Measurements from ENCODE around the gene IL21R.
A peak's percentile ranks its signal among the peaks of the same experiment; 100 is the strongest.

IL21R gene

GRCh38 chr16:27413956-27414355, 12.0 kb downstream of the IL21R start:
- Mint-ChIP-seq H3K27ac (peak overlapping the region; percentile 42), H3K4me3 (peak overlapping the region; percentile 60 to 66), H3K9me3 (peaks cover 8 to 14% of the 10 kb centered on the region in 2 donors), H3K27me3 (no peaks in the 10 kb centered on the region), H3K36me3 (peaks cover 58 to 81% of the 10 kb centered on the region in 2 donors), H3K4me1 (peaks cover 38 to 70% of the 10 kb centered on the region in 2 donors)
- no peak for DNase-seq
- ATAC-seq (replicated peaks) = no peak

DNA sequence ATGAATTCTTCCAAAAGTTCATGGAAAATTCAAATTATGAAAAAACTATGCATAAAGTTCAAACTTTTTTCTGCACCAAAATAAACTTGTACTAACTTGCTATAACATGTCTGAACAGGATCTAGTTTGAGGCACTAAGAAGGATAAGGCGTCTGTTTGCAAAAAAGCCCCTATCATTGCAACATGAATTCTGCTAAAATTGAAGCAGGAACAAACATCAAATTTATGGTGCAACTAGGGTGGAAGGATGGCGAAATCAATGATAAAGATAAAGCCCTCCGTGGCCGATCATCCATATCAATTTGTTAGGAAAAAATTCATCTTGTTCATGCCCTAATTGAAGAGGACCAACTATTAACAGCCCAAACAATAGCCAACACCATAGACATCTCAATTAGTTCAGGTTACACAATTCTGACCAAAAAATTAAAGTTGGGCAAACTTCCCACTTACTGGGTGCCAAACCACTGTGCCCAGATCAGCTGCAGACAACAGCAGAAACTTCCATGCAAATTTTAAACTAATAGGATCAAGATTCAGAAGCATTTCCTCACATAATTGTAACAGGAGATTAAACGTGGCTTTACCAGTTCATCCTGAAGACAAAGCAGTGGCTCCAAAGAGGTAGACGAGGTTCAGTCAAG, 12.9 kb downstream of the IL21R start:
- ATAC-seq (replicated peaks) (no peak), DNase-seq (no peak)
- Mint-ChIP-seq H3K9me3 (peaks cover 10 to 14% of the 10 kb centered on the region in 2 donors), H3K4me3 (peak overlapping the region in 1 of 2 donors; percentile 29), H3K36me3 (peaks cover 65 to 83% of the 10 kb centered on the region in 2 donors), H3K27me3 (no peaks in the 10 kb centered on the region), H3K27ac (no peak overlapping the region), H3K4me1 (peaks cover 41 to 76% of the 10 kb centered on the region in 2 donors)

DNA sequence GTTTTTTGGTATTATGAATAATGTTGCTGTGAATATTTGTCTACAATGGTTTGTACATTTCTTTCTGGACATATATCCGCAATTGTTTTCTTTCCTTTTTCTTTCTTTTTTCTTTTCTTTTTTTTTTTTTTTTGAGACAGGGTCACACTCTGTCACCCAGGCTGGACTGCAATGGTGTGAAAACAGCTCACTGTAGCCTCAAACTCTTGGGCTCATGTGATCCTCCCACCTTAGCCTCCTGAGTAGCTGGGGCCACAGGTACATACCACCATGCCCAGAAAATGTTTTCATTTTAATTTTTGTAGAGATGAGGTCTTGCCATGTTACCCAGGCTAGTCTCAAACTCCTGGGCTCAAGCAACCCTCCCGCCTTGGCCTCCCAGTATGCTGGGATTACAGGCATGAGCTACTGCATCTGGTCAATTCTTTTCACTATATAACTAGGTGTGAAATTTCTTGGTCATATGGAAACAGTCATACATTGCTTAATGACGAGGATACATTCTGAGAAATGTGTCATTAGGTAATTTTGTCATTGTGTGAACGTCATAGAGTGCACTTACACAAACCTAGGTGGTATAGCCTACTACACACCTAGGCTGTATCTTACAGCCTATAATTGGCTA, 15.2 kb downstream of the IL21R start:
- Mint-ChIP-seq H3K9me3 (peaks cover 11 to 15% of the 10 kb centered on the region in 2 donors), H3K4me1 (peaks cover 36 to 66% of the 10 kb centered on the region in 2 donors), H3K4me3 (no peak overlapping the region), H3K36me3 (peaks cover 66 to 80% of the 10 kb centered on the region in 2 donors), H3K27ac (peak overlapping the region; percentile 85), H3K27me3 (no peaks in the 10 kb centered on the region)
- no peak for DNase-seq
- peak in 1 of 2 donors; percentile 31 for ATAC-seq (replicated peaks)

- Mint-ChIP-seq H3K9me3 (peaks cover 9 to 10% of the 10 kb centered on the region in 2 donors), H3K4me1 (peaks cover 38 to 61% of the 10 kb centered on the region in 2 donors), H3K27ac (peak overlapping the region; percentile 42), H3K4me3 (peak overlapping the region; percentile 5 to 34), H3K27me3 (no peaks in the 10 kb centered on the region), H3K36me3 (peaks cover 72 to 79% of the 10 kb centered on the region in 2 donors)
- no peak for ATAC-seq (replicated peaks)
- DNase-seq = no peak
These were observed 20.2 kb downstream of the IL21R start for GRCh38 chr16:27421961-27422740.

DNA sequence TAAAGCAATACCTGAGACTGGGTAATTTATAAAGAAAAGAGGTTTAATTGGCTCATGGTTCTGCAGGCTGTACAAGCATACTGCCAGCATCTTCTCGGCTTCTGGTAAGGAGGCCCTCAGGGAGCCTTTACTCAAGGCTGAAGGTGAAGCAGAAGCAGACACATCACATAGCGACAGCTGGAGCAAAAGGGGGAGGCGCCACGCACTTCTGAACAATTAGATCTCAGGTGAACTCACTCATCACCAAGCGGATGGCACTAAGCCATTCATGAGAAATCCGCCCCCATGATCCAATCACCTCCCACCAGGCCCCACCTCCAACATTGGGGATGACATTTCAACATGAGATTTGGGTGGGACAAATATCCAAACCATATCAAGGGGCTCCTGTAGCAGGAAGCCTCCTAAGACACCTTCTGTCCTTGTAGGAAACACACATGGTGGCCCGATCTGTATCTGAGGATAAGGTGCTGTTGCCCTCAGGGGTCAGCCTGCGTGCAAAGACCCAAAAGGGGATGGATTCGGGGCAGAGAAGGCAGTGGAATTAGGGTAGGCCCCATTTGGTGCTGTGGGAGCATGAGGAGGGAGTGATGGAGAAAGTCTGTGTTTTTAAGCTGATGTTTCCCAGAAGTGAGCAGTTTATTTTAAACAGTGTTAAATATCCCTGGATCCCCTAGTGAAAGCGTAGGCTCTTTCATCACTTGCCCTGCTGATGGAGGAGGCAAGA, 23.0 kb downstream of the IL21R start:
- Mint-ChIP-seq H3K9me3 (peaks cover 9% of the 10 kb centered on the region in 2 donors), H3K4me1 (peaks cover 52 to 79% of the 10 kb centered on the region in 2 donors), H3K27ac (peak overlapping the region; percentile 95), H3K27me3 (no peaks in the 10 kb centered on the region), H3K36me3 (peaks cover 70 to 86% of the 10 kb centered on the region in 2 donors), H3K4me3 (peak overlapping the region; percentile 12 to 45)
- DNase-seq = no peak
- ATAC-seq (replicated peaks) = no peak

DNA sequence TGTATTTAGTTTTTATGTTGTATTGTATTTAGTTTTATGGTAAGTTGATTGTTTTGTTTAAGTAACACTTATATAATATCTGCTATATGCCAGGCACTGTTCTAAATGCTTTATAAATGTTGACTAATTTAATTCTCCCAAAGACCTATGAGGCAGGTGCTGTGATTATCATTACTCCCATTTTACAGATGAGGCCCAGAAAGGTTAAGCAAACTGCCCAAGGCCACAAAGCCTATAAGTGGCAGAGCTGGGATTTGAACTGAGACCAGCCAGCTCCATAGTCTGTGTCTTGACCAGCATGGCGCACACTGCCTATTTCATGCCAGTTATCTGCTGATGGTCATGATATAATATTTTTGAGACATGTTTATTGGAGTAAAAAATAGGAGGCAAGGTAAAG, 24.0 kb downstream of the IL21R start:
- H3K36me3 Mint-ChIP-seq = peaks cover 72 to 87% of the 10 kb centered on the region in 2 donors

GRCh38 chr16:27426423-27427408, 24.7 kb downstream of the IL21R start:
- no peaks in the 10 kb centered on the region for H3K27me3 Mint-ChIP-seq
- H3K4me1 Mint-ChIP-seq = peaks cover 59 to 90% of the 10 kb centered on the region in 2 donors
- DNase-seq (peak; percentile 77), ATAC-seq (replicated peaks) (peak; percentile 82 to 87)
- H3K36me3 Mint-ChIP-seq = peaks cover 73 to 89% of the 10 kb centered on the region in 2 donors
- peak overlapping the region; percentile 37 to 55 for H3K4me3 Mint-ChIP-seq
- H3K9me3 Mint-ChIP-seq = peaks cover 4 to 5% of the 10 kb centered on the region in 2 donors
- H3K27ac Mint-ChIP-seq = peak overlapping the region; percentile 95

More for the DNA sequence above, 24.0 kb downstream of the IL21R start:
- H3K27ac Mint-ChIP-seq = peak overlapping the region; percentile 95
- H3K27me3 Mint-ChIP-seq = no peaks in the 10 kb centered on the region
- no peak for ATAC-seq (replicated peaks)
- peaks cover 56 to 83% of the 10 kb centered on the region in 2 donors for H3K4me1 Mint-ChIP-seq
- peaks cover 5 to 6% of the 10 kb centered on the region in 2 donors for H3K9me3 Mint-ChIP-seq
- no peak for DNase-seq
- peak overlapping the region in 1 of 2 donors; percentile 37 for H3K4me3 Mint-ChIP-seq

DNA sequence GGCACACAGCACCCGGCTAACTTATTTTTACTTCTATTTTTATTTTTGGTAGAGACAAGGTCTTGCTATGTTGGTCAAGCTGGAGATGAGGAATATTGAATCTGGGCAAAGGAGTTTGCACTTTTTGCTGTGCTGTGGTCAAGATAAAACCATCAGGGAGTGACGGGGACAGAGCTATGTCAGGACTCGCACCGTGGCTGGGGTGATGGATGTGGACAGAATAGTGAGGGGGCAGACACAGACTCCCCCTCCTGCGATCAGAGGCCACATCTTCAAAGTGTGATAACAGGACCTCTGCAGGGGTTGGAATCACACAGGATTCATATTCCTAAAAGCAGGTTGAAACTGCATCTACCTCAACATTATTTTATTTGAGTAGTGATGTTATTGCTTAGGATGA, 25.6 kb downstream of the IL21R start:
- Mint-ChIP-seq H3K4me3 (peak overlapping the region; percentile 23 to 55), H3K36me3 (peaks cover 73 to 89% of the 10 kb centered on the region in 2 donors), H3K9me3 (no peaks in the 10 kb centered on the region), H3K27me3 (no peaks in the 10 kb centered on the region), H3K4me1 (peaks cover 65 to 93% of the 10 kb centered on the region in 2 donors), H3K27ac (peak overlapping the region; percentile 95)
- ATAC-seq (replicated peaks) = no peak
- no peak for DNase-seq

- ATAC-seq (replicated peaks) (no peak), DNase-seq (no peak)
- Mint-ChIP-seq H3K9me3 (no peaks in the 10 kb centered on the region), H3K4me1 (peaks cover 72 to 99% of the 10 kb centered on the region in 2 donors), H3K27me3 (no peaks in the 10 kb centered on the region), H3K36me3 (peaks cover 75 to 90% of the 10 kb centered on the region in 2 donors), H3K4me3 (peak overlapping the region; percentile 25 to 41), H3K27ac (peak overlapping the region; percentile 79)
These were observed 26.2 kb downstream of the IL21R start for GRCh38 chr16:27428026-27428785.

- ATAC-seq (replicated peaks) (no peak), DNase-seq (no peak)
- H3K9me3 Mint-ChIP-seq = no peaks in the 10 kb centered on the region
- peaks cover 71 to 91% of the 10 kb centered on the region in 2 donors for H3K36me3 Mint-ChIP-seq
- peak overlapping the region; percentile 31 to 67 for H3K4me3 Mint-ChIP-seq
- peaks cover 76 to 97% of the 10 kb centered on the region in 2 donors for H3K4me1 Mint-ChIP-seq
- H3K27ac Mint-ChIP-seq = peak overlapping the region; percentile 93
- no peaks in the 10 kb centered on the region for H3K27me3 Mint-ChIP-seq
These were observed 27.4 kb downstream of the IL21R start for GRCh38 chr16:27429330-27429871.

DNA sequence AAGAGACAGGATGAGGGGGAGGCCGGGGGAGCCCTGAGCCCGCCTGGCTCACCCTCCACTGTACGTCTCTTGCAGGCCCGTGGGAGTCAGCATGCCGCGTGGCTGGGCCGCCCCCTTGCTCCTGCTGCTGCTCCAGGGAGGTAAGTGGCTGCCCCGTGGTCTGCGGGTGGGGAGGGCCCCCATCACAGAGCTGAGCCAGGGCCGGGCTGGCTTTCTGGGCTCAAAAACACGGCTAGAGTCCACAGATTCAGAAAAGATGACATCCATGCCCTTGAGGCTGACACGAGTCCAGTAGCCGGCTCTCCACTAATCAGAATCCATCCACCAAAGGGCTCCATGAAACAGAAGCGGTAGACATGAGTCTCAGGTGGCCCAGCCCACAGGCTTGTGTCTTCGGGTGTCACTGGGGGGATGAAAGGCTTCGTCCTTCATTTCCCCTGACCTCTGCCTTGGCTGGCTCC, 28.0 kb downstream of the IL21R start:
- DNase-seq (no peak), ATAC-seq (replicated peaks) (no peak)
- H3K36me3 Mint-ChIP-seq = peaks cover 72 to 91% of the 10 kb centered on the region in 2 donors
- H3K27me3 Mint-ChIP-seq = no peaks in the 10 kb centered on the region
- H3K9me3 Mint-ChIP-seq = no peaks in the 10 kb centered on the region
- H3K27ac Mint-ChIP-seq = peak overlapping the region; percentile 93
- peak overlapping the region; percentile 64 to 77 for H3K4me3 Mint-ChIP-seq
- peaks cover 75 to 97% of the 10 kb centered on the region in 2 donors for H3K4me1 Mint-ChIP-seq

DNA sequence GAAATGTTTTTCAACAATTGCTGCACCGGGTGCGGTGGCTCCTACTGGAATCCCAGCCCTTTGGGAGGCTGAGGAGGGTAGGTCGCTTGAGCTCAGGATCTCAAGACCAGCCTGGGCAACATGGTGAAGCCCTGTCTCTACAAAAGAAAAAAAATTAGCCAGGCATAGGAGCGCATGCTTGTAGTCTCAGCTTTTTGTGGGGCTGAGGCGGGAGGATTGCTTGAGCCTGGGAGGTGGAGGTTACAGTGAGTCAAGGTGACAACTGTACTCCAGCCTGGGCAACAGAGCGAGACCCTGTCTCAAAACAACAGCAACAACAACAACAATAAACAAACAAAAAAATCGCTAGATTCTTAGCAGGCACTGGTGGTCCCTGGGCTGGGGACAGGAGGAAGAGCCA, 28.5 kb downstream of the IL21R start:
- peaks cover 69 to 90% of the 10 kb centered on the region in 2 donors for H3K36me3 Mint-ChIP-seq
- H3K27me3 Mint-ChIP-seq = no peaks in the 10 kb centered on the region
- peak overlapping the region; percentile 64 to 77 for H3K4me3 Mint-ChIP-seq
- DNase-seq (no peak), ATAC-seq (replicated peaks) (peak; percentile 13 to 28)
- peak overlapping the region; percentile 93 for H3K27ac Mint-ChIP-seq
- H3K9me3 Mint-ChIP-seq = no peaks in the 10 kb centered on the region
- H3K4me1 Mint-ChIP-seq = peaks cover 70 to 93% of the 10 kb centered on the region in 2 donors

Measured in stimulated activated naive B cell treated with anti-CD40 and anti-IgM and Interleukin-4, amounts not matched to agents 10 μg/mL and 1 μg/mL and 100 μg/mL, for 72 hours (primary cell).